Measurements from ENCODE around the gene MTHFD1L. TPM values are rescaled to one million over a fixed set of nuclear protein-coding genes. Genes with fewer than 3 reads are reported as not detected.

Gene MTHFD1L
- total and polyA plus RNA-seq, 2 of the 4 experiments (the other 2 are of a cell fraction): 43.5 to 53.2 TPM

DNA sequence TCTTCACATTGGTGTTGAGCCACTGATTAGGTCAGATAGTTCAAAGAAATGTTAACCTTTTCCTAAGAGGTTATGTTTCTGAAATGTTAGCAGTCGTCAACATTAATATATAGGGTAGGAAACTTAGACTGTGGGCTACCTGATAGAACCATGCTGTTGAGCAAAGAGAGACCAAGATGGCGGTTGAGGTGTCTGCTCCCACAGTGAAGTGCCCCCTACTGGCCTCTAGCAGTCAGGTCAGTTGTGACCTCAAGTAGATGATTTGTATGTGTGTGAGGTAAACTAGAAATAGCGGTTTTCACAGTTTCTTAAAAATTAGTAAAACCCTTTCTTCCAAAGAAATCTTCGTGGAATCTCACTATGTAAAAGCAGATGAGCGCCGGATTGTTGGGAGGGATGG lies 40.3 kb downstream of the MTHFD1L start:
- no peak overlapping the region for H3K23ac ChIP-seq (ENCODE audit: low read depth, low read length)
- no peak overlapping the region for H3K14ac ChIP-seq (replicated peaks; ENCODE audit: low read depth, low read length)
- ChIA-PET POLR2A (ENCODE audit: unreplicated experiment) (no interaction called here), CTCF (interaction anchor here (1.0 kb wide), 1 partner anchor 88 kb away, joined by 3 read pairs; no protein-coding TSS in a partner anchor)
- no peak overlapping the region for H3K56ac ChIP-seq (ENCODE audit: extremely low read depth, insufficient read depth, low read length)
- no peak overlapping the region for H3K4me3 ChIP-seq (ENCODE audit: insufficient read depth, low read depth, low read length)
- H4K8ac ChIP-seq (ENCODE audit: low read depth in 2 of 2, low read length in 2 of 2): no peak overlapping the region
- no peak overlapping the region for H2BK20ac ChIP-seq (ENCODE audit: low read depth, low read length)
- no peak overlapping the region for H3K9ac ChIP-seq (ENCODE audit: low read depth, low read length)
- peaks cover 23 to 72% of the 10 kb centered on the region in 2 experiments for H3K79me1 ChIP-seq (ENCODE audit: low read depth in 1 of 2, low read length in 2 of 2)
- dilution Hi-C loops (cut with HindIII; ENCODE audit: low sequenced_read_pairs, unreplicated experiment) (no loop called here), in situ Hi-C loops (cut with MboI; ENCODE audit: low sequenced_read_pairs) (no loop called here), intact Hi-C loops (cut with micrococcal nuclease) (no loop called here)
- no peaks in the 10 kb centered on the region for H4K20me1 ChIP-seq (ENCODE audit: insufficient read depth, low read length)
- ATAC-seq (ENCODE audit: low read depth) (no peak), DNase-seq (no peak)
- H3K27me3 ChIP-seq (ENCODE audit: control insufficient read depth, insufficient read depth, low read length): no peaks in the 10 kb centered on the region
- H2BK15ac ChIP-seq (ENCODE audit: low read depth, low read length): no peak overlapping the region
- TF ChIP-seq BHLHE40 (IDR thresholded peaks at IDR 0.05; ENCODE audit: low read depth, low read length) (no peak), SMC3 (IDR thresholded peaks at IDR 0.05; ENCODE audit: low read depth, low read length) (no peak), CEBPB (IDR thresholded peaks at IDR 0.05; ENCODE audit: low read depth, low read length) (no peak), MXI1 (IDR thresholded peaks at IDR 0.05; ENCODE audit: borderline replicate concordance, low read depth, low read length) (no peak), MAZ (IDR thresholded peaks at IDR 0.05; ENCODE audit: borderline replicate concordance, low read depth, low read length) (no peak), NFE2L2 (IDR thresholded peaks at IDR 0.05; ENCODE audit: low read depth, low read length) (no peak), RFX5 (IDR thresholded peaks at IDR 0.05; ENCODE audit: low read depth, low read length) (no peak), FOS (IDR thresholded peaks at IDR 0.05; ENCODE audit: low read depth, low read length) (no peak), CHD1 (IDR thresholded peaks at IDR 0.05; ENCODE audit: low read depth, low read length) (no peak), MAFK (IDR thresholded peaks at IDR 0.05; ENCODE audit: low read depth, low read length) (no peak), POLR2A (IDR thresholded peaks at IDR 0.05; ENCODE audit: low read depth, low read length) (no peak), RCOR1 (IDR thresholded peaks at IDR 0.05; ENCODE audit: insufficient replicate concordance, low read length) (no peak)
- TF ChIP-seq, protein P1, sequence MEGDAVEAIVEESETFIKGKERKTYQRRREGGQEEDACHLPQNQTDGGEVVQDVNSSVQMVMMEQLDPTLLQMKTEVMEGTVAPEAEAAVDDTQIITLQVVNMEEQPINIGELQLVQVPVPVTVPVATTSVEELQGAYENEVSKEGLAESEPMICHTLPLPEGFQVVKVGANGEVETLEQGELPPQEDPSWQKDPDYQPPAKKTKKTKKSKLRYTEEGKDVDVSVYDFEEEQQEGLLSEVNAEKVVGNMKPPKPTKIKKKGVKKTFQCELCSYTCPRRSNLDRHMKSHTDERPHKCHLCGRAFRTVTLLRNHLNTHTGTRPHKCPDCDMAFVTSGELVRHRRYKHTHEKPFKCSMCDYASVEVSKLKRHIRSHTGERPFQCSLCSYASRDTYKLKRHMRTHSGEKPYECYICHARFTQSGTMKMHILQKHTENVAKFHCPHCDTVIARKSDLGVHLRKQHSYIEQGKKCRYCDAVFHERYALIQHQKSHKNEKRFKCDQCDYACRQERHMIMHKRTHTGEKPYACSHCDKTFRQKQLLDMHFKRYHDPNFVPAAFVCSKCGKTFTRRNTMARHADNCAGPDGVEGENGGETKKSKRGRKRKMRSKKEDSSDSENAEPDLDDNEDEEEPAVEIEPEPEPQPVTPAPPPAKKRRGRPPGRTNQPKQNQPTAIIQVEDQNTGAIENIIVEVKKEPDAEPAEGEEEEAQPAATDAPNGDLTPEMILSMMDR (conservative IDR thresholded peaks at IDR 0.05; ENCODE audit: low read depth, low read length): no peak; the same call in 1 of the 2 replicates
- TF ChIP-seq, protein P2, sequence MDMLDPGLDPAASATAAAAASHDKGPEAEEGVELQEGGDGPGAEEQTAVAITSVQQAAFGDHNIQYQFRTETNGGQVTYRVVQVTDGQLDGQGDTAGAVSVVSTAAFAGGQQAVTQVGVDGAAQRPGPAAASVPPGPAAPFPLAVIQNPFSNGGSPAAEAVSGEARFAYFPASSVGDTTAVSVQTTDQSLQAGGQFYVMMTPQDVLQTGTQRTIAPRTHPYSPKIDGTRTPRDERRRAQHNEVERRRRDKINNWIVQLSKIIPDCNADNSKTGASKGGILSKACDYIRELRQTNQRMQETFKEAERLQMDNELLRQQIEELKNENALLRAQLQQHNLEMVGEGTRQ (IDR thresholded peaks at IDR 0.05; ENCODE audit: low read depth, low read length): no peak
- TF ChIP-seq, protein P3, sequence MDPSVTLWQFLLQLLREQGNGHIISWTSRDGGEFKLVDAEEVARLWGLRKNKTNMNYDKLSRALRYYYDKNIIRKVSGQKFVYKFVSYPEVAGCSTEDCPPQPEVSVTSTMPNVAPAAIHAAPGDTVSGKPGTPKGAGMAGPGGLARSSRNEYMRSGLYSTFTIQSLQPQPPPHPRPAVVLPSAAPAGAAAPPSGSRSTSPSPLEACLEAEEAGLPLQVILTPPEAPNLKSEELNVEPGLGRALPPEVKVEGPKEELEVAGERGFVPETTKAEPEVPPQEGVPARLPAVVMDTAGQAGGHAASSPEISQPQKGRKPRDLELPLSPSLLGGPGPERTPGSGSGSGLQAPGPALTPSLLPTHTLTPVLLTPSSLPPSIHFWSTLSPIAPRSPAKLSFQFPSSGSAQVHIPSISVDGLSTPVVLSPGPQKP (IDR thresholded peaks at IDR 0.05; ENCODE audit: borderline replicate concordance, low read depth, low read length): no peak
- no peaks in the 10 kb centered on the region for H3K9me3 ChIP-seq (ENCODE audit: control insufficient read depth, insufficient read depth, low read length)
- no peak overlapping the region for H3K27ac ChIP-seq (ENCODE audit: insufficient read depth, low read length)
- no peak overlapping the region for H3K18ac ChIP-seq (ENCODE audit: low read depth, low read length)
- H4K91ac ChIP-seq (ENCODE audit: insufficient read depth, low read depth, low read length): no peak overlapping the region
- H2AFZ ChIP-seq (replicated peaks; ENCODE audit: low read length, poor library complexity): no peak overlapping the region
- H2BK5ac ChIP-seq (ENCODE audit: low read depth, low read length, poor library complexity, severe bottlenecking): no peak overlapping the region
- no peak overlapping the region for H3K4me2 ChIP-seq (ENCODE audit: low read depth, low read length)
- H2BK120ac ChIP-seq (ENCODE audit: low read depth, low read length): no peak overlapping the region
- H3K4ac ChIP-seq (ENCODE audit: low read depth, low read length): no peak overlapping the region
- H3K36me3 ChIP-seq (ENCODE audit: control insufficient read depth, insufficient read depth, low read length): peaks cover 40% of the 10 kb centered on the region
- H3K9me1 ChIP-seq (ENCODE audit: insufficient read depth, low read length): peaks cover 6% of the 10 kb centered on the region; the same call in 1 of the 2 replicates
- BruUV-seq (replicated peaks): no TSS peak
- H3K4me1 ChIP-seq (ENCODE audit: control insufficient read depth, insufficient read depth, low read length): peaks cover 15% of the 10 kb centered on the region
- no CpG with 5 or more reads among the region's 6 CpGs for WGBS, 2 experiments (ENCODE audit: extremely low coverage in 2 of 2, insufficient read length in 1 of 2)
- H2AK9ac ChIP-seq (replicated peaks; ENCODE audit: low read depth, low read length, poor library complexity): no peak overlapping the region
- H2AK5ac ChIP-seq (ENCODE audit: low read depth, low read length): no peak overlapping the region
- no peak overlapping the region; the same call in 1 of the 2 replicates for H4K5ac ChIP-seq (ENCODE audit: low read depth, low read length)
